Keratinocyte (primary cell): ENCODE results near the gene PLD2. TPM values are rescaled to one million over a fixed set of nuclear protein-coding genes. Genes with fewer than 3 reads are reported as not detected.

Source experiments
- DNase-seq: peaks from one replicate; pipeline ENCODE4 v3.0.0-alpha.2; 2011; ENCODE audit warnings: low read depth, missing footprints, low spot score
- FAIRE-seq: peaks from 2 replicates; lab custom pipeline; 2011; peaks lifted over from hg19 to GRCh38; lab: Jason Lieb, UNC
- H2AFZ ChIP-seq: 2 replicates; pipeline ENCODE4 v1.6.0; 2012; ENCODE audit warnings: low read length, control low read depth, inconsistent platforms; ENCODE audit not compliant: control insufficient read depth
- H3K27ac ChIP-seq: 2 replicates; pipeline ENCODE4 v1.5.1; 2011; ENCODE audit warnings: low read length; ENCODE audit not compliant: control insufficient read depth, insufficient read depth
- H3K27me3 ChIP-seq: 3 replicates; pipeline ENCODE4 v1.6.0; 2011; ENCODE audit warnings: low read length; ENCODE audit not compliant: control insufficient read depth, insufficient read depth; ENCODE audit errors: extremely low read depth
- H3K36me3 ChIP-seq, 2 experiments: 2 replicates in 1 of 2; 3 replicates in 1 of 2; pipeline ENCODE4 v1.5.1; 2011; ENCODE audit warnings: low read length in 2 of 2, mild to moderate bottlenecking in 1 of 2; ENCODE audit not compliant: control insufficient read depth in 2 of 2, insufficient read depth in 2 of 2; ENCODE audit errors: extremely low read depth in 1 of 2
- H3K4me1 ChIP-seq: 3 replicates; pipeline ENCODE4 v1.5.1; 2011; ENCODE audit warnings: low read length; ENCODE audit not compliant: control insufficient read depth, insufficient read depth; ENCODE audit errors: extremely low read depth
- H3K4me2 ChIP-seq: 3 replicates; pipeline ENCODE4 v1.6.0; 2011; ENCODE audit warnings: low read depth, low read length; ENCODE audit not compliant: control insufficient read depth, insufficient read depth; ENCODE audit errors: extremely low read depth
- H3K4me3 ChIP-seq, 3 experiments: fragments of 200-600 bp in 1 of 3; sonication (generic) in 1 of 3; 2 replicates in 2 of 3; 3 replicates in 1 of 3; pipeline ENCODE4 v1.5.1; 2011 to 2016; ENCODE audit warnings: low read length in 3 of 3, mild to moderate bottlenecking in 3 of 3, control low read depth in 2 of 3, inconsistent platforms in 1 of 3, low read depth in 1 of 3, mixed read lengths in 1 of 3, mixed run types in 1 of 3, moderate library complexity in 1 of 3; ENCODE audit not compliant: control insufficient read depth in 2 of 3, insufficient read depth in 2 of 3; ENCODE audit errors: extremely low read depth in 1 of 3
- H3K79me2 ChIP-seq: 2 replicates; pipeline ENCODE4 v1.6.0; 2012; ENCODE audit warnings: low read length; ENCODE audit not compliant: control insufficient read depth, insufficient read depth
- H3K9ac ChIP-seq: 3 replicates; pipeline ENCODE4 v1.6.0; 2011; ENCODE audit warnings: low read length; ENCODE audit not compliant: control insufficient read depth, insufficient read depth; ENCODE audit errors: extremely low read depth
- H3K9me1 ChIP-seq: 3 replicates; pipeline ENCODE4 v1.6.0; 2011; ENCODE audit warnings: low read length; ENCODE audit not compliant: control insufficient read depth, insufficient read depth; ENCODE audit errors: extremely low read depth
- H3K9me3 ChIP-seq: 2 replicates; pipeline ENCODE4 v1.5.1; 2012; ENCODE audit warnings: low read depth, low read length; ENCODE audit not compliant: control insufficient read depth
- H4K20me1 ChIP-seq: 3 replicates; pipeline ENCODE4 v1.6.0; 2011; ENCODE audit warnings: low read length; ENCODE audit not compliant: control insufficient read depth, insufficient read depth; ENCODE audit errors: extremely low read depth
- CTCF ChIP-seq, 3 experiments: IDR thresholded peaks in 1 of 3; conservative IDR thresholded peaks in 1 of 3; optimal IDR thresholded peaks in 1 of 3; 2 replicates in 2 of 3; 3 replicates in 1 of 3; pipeline versions ENCODE3 to v1.5.1; 2011; ENCODE audit warnings: low read length in 3 of 3, mild to moderate bottlenecking in 3 of 3, moderate library complexity in 2 of 3, control low read depth in 1 of 3, inconsistent platforms in 1 of 3; ENCODE audit not compliant: insufficient read depth in 2 of 3; ENCODE audit errors: extremely low read depth in 1 of 3
- EZH2 ChIP-seq: IDR thresholded peaks from one replicate; pipeline ENCODE4 v1.6.1; 2012; ENCODE audit warnings: inconsistent platforms, mild to moderate bottlenecking, low read length, moderate library complexity
- dilution Hi-C: fragments of 300-500 bp; cut with MboI; formaldehyde crosslinking; loops from one replicate; pipeline ENCODE4 v1.7.0; 2020; ENCODE audit warnings: low sequenced_read_pairs; ENCODE audit not compliant: extremely low pct_ligation_motif_present
- polyA plus RNA-seq, 5 experiments: library from polyadenylated mRNA; depleted of rRNA in 3 of 5; stranded (reverse) in 3 of 5; stranded (forward) in 1 of 5; unstranded in 1 of 5; fragments of >200 nt; gene quantifications; 1 replicate in 1 of 5; 2 replicates in 3 of 5; 3 replicates in 1 of 5; pipeline versions ENCODE4 v1.2.1 to v1.2.3, GENCODE V29; 2011 to 2012; ENCODE audit warnings: missing spikeins in 2 of 5, low read depth in 1 of 5, low replicate concordance in 1 of 5

Gene PLD2
- polyA plus RNA-seq, 1 donor (not counting 4 experiments of a cell fraction or from before 2014, with no cell fraction given), result 33.3 TPM

- Histone ChIP-seq H2AFZ (no peak overlapping the region), H3K27me3 (no peaks in the 10 kb centered on the region), H3K9me3 (no peaks in the 10 kb centered on the region), H3K4me1 (no peaks in the 10 kb centered on the region), H3K79me2 (no peaks in the 10 kb centered on the region), H3K36me3 (no peaks in the 10 kb centered on the region), H3K4me2 (no peak overlapping the region), H3K9ac (no peak overlapping the region), H3K27ac (no peak overlapping the region), H4K20me1 (no peaks in the 10 kb centered on the region), H3K9me1 (no peaks in the 10 kb centered on the region), H3K4me3 (no peak overlapping the region)
- dilution Hi-C loops, result no loop called here
- DNase-seq (no peak), FAIRE-seq (no peak)
- TF ChIP-seq CTCF (optimal IDR thresholded peaks at IDR 0.05 in 1 of 3, IDR thresholded peaks at IDR 0.05 in 1 of 3, conservative IDR thresholded peaks at IDR 0.05 in 1 of 3; ENCODE audit: extremely low read depth in 1 of 3, insufficient read depth in 2 of 3, low read length in 3 of 3) (no peak), EZH2 (no peak)
Observed at GRCh38 chr17:4764595-4764994, 42.4 kb upstream of the PLD2 start.

- Histone ChIP-seq H3K4me3 (no peak overlapping the region), H3K4me1 (no peaks in the 10 kb centered on the region), H3K27ac (no peak overlapping the region), H3K79me2 (no peaks in the 10 kb centered on the region), H4K20me1 (no peaks in the 10 kb centered on the region), H3K4me2 (no peak overlapping the region), H3K9me1 (no peaks in the 10 kb centered on the region), H3K27me3 (no peaks in the 10 kb centered on the region), H3K9me3 (no peaks in the 10 kb centered on the region), H3K9ac (no peak overlapping the region), H2AFZ (no peak overlapping the region), H3K36me3 (no peaks in the 10 kb centered on the region)
- no peak for DNase-seq
- dilution Hi-C loops, result no loop called here
- no peak for TF ChIP-seq CTCF (optimal IDR thresholded peaks at IDR 0.05 in 1 of 3, IDR thresholded peaks at IDR 0.05 in 1 of 3, conservative IDR thresholded peaks at IDR 0.05 in 1 of 3; ENCODE audit: extremely low read depth in 1 of 3, insufficient read depth in 2 of 3, low read length in 3 of 3)
- TF ChIP-seq EZH2, result no peak
- FAIRE-seq, result no peak
Observed at GRCh38 chr17:4766201-4766600, 40.8 kb upstream of the PLD2 start.
